WTC11 (cell line): ENCODE results near the gene LGALS3. TPM values are rescaled to one million over a fixed set of nuclear protein-coding genes. Genes with fewer than 3 reads are reported as not detected.

Experiments
- ATAC-seq: fragments of 200-7000 bp; cut with Tn5 transposase; 2 replicates; pipeline ENCODE4 v1.10.0; 2021; ENCODE audit warnings: mild to moderate bottlenecking, moderate library complexity
- CTCF ChIA-PET: fragments of 300-600 bp; sonication (Branson Sonifier 250); formaldehyde crosslinking; loops from one replicate; lab custom pipeline; 2021; ENCODE audit warnings: antibody characterized with exemption; lab: Charles Lee
- POLR2A ChIA-PET: fragments of 350-600 bp; sonication (Branson Sonifier 250); formaldehyde crosslinking; loops from one replicate; lab custom pipeline; 2021; ENCODE audit warnings: antibody characterized with exemption; lab: Charles Lee
- DNase-seq: peaks from one replicate; pipeline ENCODE4 v3.0.0; 2021; ENCODE audit warnings: low spot score
- H3K27ac Mint-ChIP-seq: 2 replicates; pipeline ENCODE4 v1.8.0; 2021; ENCODE audit warnings: mixed read lengths
- H3K27me3 Mint-ChIP-seq: 2 replicates; pipeline ENCODE4 v1.8.0; 2021; ENCODE audit warnings: low read depth, mild to moderate bottlenecking, moderate library complexity, mixed read lengths
- H3K36me3 Mint-ChIP-seq: 2 replicates; pipeline ENCODE4 v1.8.0; 2021; ENCODE audit warnings: mixed read lengths
- H3K4me1 Mint-ChIP-seq: 2 replicates; pipeline ENCODE4 v1.8.0; 2022; ENCODE audit warnings: mixed read lengths
- H3K4me3 Mint-ChIP-seq: 2 replicates; pipeline ENCODE4 v1.8.0; 2021; ENCODE audit warnings: mild to moderate bottlenecking, moderate library complexity, mixed read lengths
- H3K9me3 Mint-ChIP-seq: 2 replicates; pipeline ENCODE4 v1.8.0; 2021; ENCODE audit warnings: mixed read lengths
- AR ChIP-seq: fragments of 250-450 bp; sonication (Bioruptor Pico); IDR thresholded peaks from 2 replicates; pipeline ENCODE4 v1.9.0; 2021; ENCODE audit warnings: mild to moderate bottlenecking
- CREM ChIP-seq: sonication (generic); formaldehyde crosslinking; IDR thresholded peaks from 2 replicates; pipeline ENCODE4 v1.8.1; 2022; ENCODE audit warnings: mild to moderate bottlenecking, missing genetic modification reagents, moderate library complexity
- FOXJ3 ChIP-seq: sonication (generic); formaldehyde crosslinking; IDR thresholded peaks from 2 replicates; pipeline ENCODE4 v1.9.0; 2021; ENCODE audit warnings: missing genetic modification reagents, mild to moderate bottlenecking, borderline replicate concordance
- GABPB1 ChIP-seq: sonication (generic); formaldehyde crosslinking; IDR thresholded peaks from 2 replicates; pipeline ENCODE4 v1.8.1; 2023; ENCODE audit warnings: mild to moderate bottlenecking, missing genetic modification reagents
- HMGA2 ChIP-seq: fragments of 250-450 bp; sonication (Bioruptor Pico); IDR thresholded peaks from 2 replicates; pipeline ENCODE4 v1.4.0; 2021; ENCODE audit warnings: mild to moderate bottlenecking, moderate library complexity
- IRF1 ChIP-seq: sonication (generic); formaldehyde crosslinking; IDR thresholded peaks from 2 replicates; pipeline ENCODE4 v1.8.0; 2023; ENCODE audit warnings: missing genetic modification reagents
- JAZF1 ChIP-seq: fragments of 250-450 bp; sonication (Bioruptor Pico); IDR thresholded peaks from 2 replicates; pipeline ENCODE4 v1.9.0; 2021; ENCODE audit warnings: moderate library complexity, mild to moderate bottlenecking, inconsistent platforms
- MYBL2 ChIP-seq: sonication (generic); formaldehyde crosslinking; IDR thresholded peaks from 2 replicates; pipeline ENCODE4 v1.8.1; 2023; ENCODE audit warnings: mild to moderate bottlenecking, moderate library complexity, missing genetic modification reagents
- RORB ChIP-seq: fragments of 250-450 bp; sonication (Bioruptor Pico); IDR thresholded peaks from 2 replicates; pipeline ENCODE4 v1.9.0; 2021; ENCODE audit warnings: mild to moderate bottlenecking
- SOX15 ChIP-seq: fragments of 250-450 bp; sonication (Bioruptor Pico); IDR thresholded peaks from 2 replicates; pipeline ENCODE4 v1.9.0; 2021; ENCODE audit warnings: mild to moderate bottlenecking
- TP53 ChIP-seq: sonication (generic); formaldehyde crosslinking; IDR thresholded peaks from 2 replicates; pipeline ENCODE4 v1.8.1; 2023; ENCODE audit warnings: mild to moderate bottlenecking, missing genetic modification reagents
- ZBTB21 ChIP-seq: sonication (generic); formaldehyde crosslinking; IDR thresholded peaks from 2 replicates; pipeline ENCODE4 v1.8.1; 2023; ENCODE audit warnings: mild to moderate bottlenecking, missing genetic modification reagents, borderline replicate concordance
- ZNF317 ChIP-seq: sonication (generic); formaldehyde crosslinking; IDR thresholded peaks from 2 replicates; pipeline ENCODE4 v1.8.1; 2023; ENCODE audit warnings: low read depth, mild to moderate bottlenecking, moderate library complexity, missing genetic modification reagents, borderline replicate concordance
- ZNF425 ChIP-seq: fragments of 250-450 bp; sonication (Bioruptor Pico); conservative IDR thresholded peaks from 2 replicates; pipeline ENCODE4 v1.9.0; 2021; ENCODE audit warnings: mild to moderate bottlenecking
- total RNA-seq: library from RNA; stranded (reverse); gene quantifications from 3 replicates; pipeline ENCODE4 v1.2.3, GENCODE V29; 2021
- TF ChIP-seq, protein P1 (sequence below): sonication (generic); formaldehyde crosslinking; IDR thresholded peaks from 2 replicates; pipeline ENCODE4 v1.8.1; 2022; ENCODE audit warnings: missing genetic modification reagents, borderline replicate concordance
- TF ChIP-seq, protein P2 (sequence below): sonication (generic); formaldehyde crosslinking; IDR thresholded peaks from 2 replicates; pipeline ENCODE4 v1.8.1; 2023; ENCODE audit warnings: mild to moderate bottlenecking, missing genetic modification reagents
- TF ChIP-seq, protein P3 (sequence below): sonication (generic); formaldehyde crosslinking; IDR thresholded peaks from 2 replicates; pipeline ENCODE4 v1.8.0; 2022; ENCODE audit warnings: mild to moderate bottlenecking, missing genetic modification reagents
- TF ChIP-seq, protein P4 (sequence below): sonication (generic); formaldehyde crosslinking; IDR thresholded peaks from 2 replicates; pipeline ENCODE4 v1.8.1; 2023; ENCODE audit warnings: mild to moderate bottlenecking, missing genetic modification reagents, borderline replicate concordance

Gene LGALS3
- total RNA-seq, 1 experiment from 2014 or later, result 5.8 TPM

DNA sequence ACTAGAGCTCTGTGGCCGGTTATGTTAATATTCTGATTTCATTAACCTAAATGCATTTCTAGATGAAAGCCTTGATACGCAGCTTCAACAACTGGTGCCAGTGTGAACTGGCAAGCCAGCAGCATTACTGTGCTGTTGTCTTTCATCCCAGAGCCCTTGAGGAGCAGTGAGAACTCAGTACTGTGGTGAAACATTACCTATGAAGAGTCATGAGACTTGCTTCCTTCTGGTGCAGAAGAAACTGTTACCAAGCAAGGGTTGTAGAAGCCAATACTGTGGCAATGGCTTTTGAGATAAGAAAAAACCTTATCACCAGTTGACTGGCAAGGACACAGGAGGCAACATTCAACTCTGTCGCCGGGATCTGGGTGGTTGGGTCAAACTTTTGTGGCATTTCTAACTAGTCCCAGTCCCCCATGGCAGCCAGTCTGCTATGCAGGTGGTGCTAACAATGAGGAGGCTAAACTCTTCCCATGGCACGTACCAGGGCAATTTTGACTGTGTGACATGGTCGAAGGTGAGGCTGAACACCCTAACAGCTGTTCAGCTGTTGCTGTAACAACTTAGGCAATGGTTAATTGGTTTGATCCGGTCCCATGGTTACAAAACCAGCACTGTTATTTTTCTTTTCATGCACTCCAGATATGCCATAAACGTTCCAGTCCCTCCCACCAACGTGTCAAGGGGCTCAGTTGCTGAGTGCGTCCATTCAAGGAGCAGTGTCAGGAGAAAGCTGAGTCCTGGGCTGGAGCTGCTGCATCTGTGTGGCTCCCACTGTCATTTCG, 12.6 kb upstream of the LGALS3 start (continued):
- no peak for TF ChIP-seq RORB (CRISPR knock-in tag)
- no peak for TF ChIP-seq CREM
- TF ChIP-seq, protein P1, sequence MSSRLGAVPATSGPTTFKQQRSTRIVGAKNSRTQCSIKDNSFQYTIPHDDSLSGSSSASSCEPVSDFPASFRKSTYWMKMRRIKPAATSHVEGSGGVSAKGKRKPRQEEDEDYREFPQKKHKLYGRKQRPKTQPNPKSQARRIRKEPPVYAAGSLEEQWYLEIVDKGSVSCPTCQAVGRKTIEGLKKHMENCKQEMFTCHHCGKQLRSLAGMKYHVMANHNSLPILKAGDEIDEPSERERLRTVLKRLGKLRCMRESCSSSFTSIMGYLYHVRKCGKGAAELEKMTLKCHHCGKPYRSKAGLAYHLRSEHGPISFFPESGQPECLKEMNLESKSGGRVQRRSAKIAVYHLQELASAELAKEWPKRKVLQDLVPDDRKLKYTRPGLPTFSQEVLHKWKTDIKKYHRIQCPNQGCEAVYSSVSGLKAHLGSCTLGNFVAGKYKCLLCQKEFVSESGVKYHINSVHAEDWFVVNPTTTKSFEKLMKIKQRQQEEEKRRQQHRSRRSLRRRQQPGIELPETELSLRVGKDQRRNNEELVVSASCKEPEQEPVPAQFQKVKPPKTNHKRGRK (CRISPR knock-in tag), result no peak
- no peak for TF ChIP-seq ZBTB21 (CRISPR knock-in tag)

DNA sequence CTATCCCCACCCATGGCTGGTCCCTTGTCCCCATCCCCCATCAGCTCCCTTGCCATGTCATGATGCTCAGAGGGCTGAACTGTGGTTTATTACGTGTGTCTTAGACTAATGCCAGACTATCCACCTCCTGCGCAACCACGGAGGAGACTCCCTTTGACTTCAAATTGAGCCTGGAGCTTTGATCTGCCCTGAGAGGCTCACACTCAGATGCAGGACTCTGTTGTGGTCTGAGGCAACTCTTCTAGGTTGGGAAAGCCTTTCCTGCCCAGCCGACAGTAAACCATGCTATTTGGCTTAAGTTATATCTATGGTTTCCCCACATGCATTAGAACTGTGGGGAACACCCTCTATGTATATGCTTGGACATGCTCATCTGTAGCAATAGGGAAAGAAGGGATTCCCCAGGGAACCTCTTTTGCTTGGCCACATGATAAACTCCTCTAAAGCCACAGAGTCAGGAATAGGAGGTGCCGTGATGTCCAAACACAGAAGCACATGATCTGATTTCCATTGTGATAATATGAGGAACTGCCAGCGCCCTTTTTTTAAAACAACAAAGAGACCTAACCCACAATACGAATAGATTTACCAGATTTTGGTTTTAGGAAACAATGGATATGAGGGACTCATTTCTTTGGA, 11.1 kb upstream of the LGALS3 start:
- ATAC-seq (no peak), DNase-seq (no peak)
- POLR2A ChIA-PET, result interaction anchor here (0.6 kb wide), 1 partner anchor 17 kb away, joined by 4 read pairs; no protein-coding TSS in a partner anchor

More for the DNA sequence above, 11.1 kb upstream of the LGALS3 start:
- Mint-ChIP-seq H3K27me3 (peaks cover 7% of the 10 kb centered on the region), H3K27ac (no peak overlapping the region), H3K4me3 (no peak overlapping the region), H3K9me3 (no peaks in the 10 kb centered on the region), H3K4me1 (peaks cover 5% of the 10 kb centered on the region), H3K36me3 (no peaks in the 10 kb centered on the region)
- TF ChIP-seq FOXJ3 (no peak), MYBL2 (CRISPR knock-in tag) (no peak), TP53 (CRISPR knock-in tag) (no peak), RORB (CRISPR knock-in tag) (no peak), JAZF1 (CRISPR knock-in tag) (no peak), ZNF425 (CRISPR knock-in tag) (no peak), IRF1 (CRISPR knock-in tag) (no peak), AR (CRISPR knock-in tag) (no peak), GABPB1 (CRISPR knock-in tag) (no peak), HMGA2 (CRISPR knock-in tag) (no peak), SOX15 (CRISPR knock-in tag) (no peak), ZNF317 (CRISPR knock-in tag) (no peak)
- TF ChIP-seq, protein P2, sequence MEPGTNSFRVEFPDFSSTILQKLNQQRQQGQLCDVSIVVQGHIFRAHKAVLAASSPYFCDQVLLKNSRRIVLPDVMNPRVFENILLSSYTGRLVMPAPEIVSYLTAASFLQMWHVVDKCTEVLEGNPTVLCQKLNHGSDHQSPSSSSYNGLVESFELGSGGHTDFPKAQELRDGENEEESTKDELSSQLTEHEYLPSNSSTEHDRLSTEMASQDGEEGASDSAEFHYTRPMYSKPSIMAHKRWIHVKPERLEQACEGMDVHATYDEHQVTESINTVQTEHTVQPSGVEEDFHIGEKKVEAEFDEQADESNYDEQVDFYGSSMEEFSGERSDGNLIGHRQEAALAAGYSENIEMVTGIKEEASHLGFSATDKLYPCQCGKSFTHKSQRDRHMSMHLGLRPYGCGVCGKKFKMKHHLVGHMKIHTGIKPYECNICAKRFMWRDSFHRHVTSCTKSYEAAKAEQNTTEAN (CRISPR knock-in tag), result no peak
- TF ChIP-seq, protein P3, sequence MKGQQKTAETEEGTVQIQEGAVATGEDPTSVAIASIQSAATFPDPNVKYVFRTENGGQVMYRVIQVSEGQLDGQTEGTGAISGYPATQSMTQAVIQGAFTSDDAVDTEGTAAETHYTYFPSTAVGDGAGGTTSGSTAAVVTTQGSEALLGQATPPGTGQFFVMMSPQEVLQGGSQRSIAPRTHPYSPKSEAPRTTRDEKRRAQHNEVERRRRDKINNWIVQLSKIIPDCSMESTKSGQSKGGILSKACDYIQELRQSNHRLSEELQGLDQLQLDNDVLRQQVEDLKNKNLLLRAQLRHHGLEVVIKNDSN (CRISPR knock-in tag), result no peak
- TF ChIP-seq, protein P4, sequence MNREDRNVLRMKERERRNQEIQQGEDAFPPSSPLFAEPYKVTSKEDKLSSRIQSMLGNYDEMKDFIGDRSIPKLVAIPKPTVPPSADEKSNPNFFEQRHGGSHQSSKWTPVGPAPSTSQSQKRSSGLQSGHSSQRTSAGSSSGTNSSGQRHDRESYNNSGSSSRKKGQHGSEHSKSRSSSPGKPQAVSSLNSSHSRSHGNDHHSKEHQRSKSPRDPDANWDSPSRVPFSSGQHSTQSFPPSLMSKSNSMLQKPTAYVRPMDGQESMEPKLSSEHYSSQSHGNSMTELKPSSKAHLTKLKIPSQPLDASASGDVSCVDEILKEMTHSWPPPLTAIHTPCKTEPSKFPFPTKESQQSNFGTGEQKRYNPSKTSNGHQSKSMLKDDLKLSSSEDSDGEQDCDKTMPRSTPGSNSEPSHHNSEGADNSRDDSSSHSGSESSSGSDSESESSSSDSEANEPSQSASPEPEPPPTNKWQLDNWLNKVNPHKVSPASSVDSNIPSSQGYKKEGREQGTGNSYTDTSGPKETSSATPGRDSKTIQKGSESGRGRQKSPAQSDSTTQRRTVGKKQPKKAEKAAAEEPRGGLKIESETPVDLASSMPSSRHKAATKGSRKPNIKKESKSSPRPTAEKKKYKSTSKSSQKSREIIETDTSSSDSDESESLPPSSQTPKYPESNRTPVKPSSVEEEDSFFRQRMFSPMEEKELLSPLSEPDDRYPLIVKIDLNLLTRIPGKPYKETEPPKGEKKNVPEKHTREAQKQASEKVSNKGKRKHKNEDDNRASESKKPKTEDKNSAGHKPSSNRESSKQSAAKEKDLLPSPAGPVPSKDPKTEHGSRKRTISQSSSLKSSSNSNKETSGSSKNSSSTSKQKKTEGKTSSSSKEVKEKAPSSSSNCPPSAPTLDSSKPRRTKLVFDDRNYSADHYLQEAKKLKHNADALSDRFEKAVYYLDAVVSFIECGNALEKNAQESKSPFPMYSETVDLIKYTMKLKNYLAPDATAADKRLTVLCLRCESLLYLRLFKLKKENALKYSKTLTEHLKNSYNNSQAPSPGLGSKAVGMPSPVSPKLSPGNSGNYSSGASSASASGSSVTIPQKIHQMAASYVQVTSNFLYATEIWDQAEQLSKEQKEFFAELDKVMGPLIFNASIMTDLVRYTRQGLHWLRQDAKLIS (CRISPR knock-in tag), result no peak
- TF ChIP-seq, protein P1 (CRISPR knock-in tag), result no peak
- CTCF ChIA-PET, result interaction anchor here (1.2 kb wide), 1 partner anchor 67 kb away, joined by 6 read pairs; the partner anchor contains the start of gene MAPK1IP1L
